Measurements from ENCODE around the gene COL24A1.

COL24A1 gene

GRCh38 chr1:86156566-86157455 lies at the start of gene COL24A1:
Gene COL24A1 (minus strand): TSS chr1:86156772. CDS start chr1:86156396, 376 bp downstream.
- DNase-seq: peak; percentile 25

- no peak for DNase-seq
These were observed 49.2 kb upstream of the COL24A1 start for GRCh38 chr1:86205741-86206140.

DNA sequence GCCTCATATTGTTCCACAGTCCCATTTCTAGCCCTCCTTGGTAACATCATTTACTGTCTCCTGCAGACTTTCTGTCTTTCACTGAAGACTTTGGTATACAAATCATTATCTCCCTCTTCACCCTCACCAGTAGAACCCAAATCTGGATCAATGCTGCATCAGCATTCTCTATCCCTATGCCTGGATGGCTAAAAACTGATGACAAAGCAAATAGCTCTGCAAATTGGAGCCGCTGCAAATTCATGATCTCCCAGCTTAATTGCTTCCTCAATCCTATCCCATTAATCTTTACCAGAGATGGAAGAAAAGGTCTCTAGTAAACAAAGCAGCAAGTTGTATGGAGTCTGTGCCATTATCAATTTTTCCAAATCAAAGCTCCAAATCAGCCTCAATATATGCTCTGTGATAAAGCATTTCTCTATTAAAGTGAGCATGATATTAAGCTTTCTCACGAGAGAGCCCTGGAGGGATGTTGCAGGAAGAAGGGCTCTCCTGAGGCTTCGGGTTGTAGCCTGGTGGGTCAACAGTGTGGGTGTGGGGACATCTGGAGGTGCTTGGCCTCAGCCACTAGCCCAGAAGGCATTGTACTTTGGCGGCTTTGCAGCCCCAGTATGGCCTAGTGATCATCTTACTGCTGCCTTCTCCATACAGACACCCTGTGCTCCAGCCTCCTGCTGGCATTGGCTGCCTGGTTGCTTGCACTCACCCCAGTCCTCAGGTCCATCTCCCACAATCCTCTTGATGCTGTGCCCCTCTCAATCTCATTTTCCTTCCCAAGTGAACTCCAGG lies 46.2 kb upstream of the COL24A1 start:
- no peak for DNase-seq

DNA sequence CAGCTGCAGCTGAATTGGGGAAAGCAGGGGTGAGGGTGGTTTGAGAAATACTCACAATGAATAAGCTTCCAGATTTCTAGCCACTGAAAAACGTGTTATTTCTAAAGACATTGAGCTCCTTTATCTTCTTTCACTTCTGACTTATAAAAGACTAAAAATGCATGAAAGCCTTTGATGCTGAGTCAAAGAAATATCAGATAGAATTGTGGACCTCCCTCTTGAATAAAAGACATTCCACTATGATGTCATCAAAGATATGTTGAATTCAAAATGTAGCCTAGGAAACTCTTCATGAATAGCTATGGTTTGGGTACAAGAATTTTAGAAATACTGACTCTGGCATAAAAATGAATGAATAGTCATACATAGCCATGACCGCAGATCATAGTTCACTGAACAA lies 44.7 kb upstream of the COL24A1 start:
- DNase-seq: no peak

DNA sequence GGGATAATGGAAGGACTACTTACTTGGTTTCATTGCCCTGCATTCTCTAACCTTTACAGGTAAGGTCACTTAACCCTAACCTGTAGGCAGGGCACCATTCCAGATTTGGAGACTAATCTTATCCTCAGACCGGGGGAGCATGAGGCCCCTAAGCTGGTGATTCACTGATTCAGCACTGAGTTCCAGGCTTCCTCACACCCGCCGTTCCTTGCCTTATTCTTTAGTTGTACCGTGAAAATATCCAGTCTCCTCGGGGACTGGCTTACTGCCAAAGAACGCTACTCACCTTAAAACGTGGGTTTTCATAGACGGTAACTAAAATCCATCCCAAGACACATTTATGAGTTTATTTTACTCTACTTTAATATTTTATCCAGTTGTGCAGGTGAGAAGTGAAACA lies 44.3 kb upstream of the COL24A1 start:
- DNase-seq: no peak

GRCh38 chr1:86197206-86197855 lies 40.8 kb upstream of the COL24A1 start:
- no peak for DNase-seq

GRCh38 chr1:86195281-86195680 lies 38.7 kb upstream of the COL24A1 start:
- no peak for DNase-seq

DNA sequence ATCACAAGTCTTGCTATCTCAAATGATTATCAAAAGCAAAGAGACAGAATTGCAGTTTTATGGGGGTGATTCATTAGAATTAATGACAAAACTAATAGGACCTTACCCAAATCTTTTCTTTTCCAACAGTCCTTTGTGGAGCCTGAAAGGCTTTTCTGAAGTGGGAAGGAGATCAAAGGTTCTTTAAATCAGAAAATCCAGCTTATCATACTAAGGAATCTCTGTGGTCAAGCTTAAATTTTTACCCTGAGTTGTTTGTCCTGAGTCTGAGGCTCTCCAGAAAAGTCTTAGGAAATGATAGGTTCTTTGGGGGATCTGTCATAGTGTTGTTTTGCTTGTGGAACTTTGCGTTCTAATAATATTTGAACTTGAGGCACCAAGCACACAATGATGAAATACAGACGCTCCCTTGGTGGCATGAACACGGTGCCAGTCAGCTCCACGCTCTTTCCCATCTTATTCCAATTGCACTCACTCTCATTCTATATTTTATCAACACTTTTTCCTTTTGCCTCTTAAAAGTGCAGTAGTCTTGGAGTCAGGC lies 38.0 kb upstream of the COL24A1 start:
- DNase-seq: no peak

- DNase-seq: no peak
These were observed 35.8 kb upstream of the COL24A1 start for GRCh38 chr1:86192417-86192816.

GRCh38 chr1:86191958-86192357 lies 35.4 kb upstream of the COL24A1 start:
- DNase-seq: no peak

DNA sequence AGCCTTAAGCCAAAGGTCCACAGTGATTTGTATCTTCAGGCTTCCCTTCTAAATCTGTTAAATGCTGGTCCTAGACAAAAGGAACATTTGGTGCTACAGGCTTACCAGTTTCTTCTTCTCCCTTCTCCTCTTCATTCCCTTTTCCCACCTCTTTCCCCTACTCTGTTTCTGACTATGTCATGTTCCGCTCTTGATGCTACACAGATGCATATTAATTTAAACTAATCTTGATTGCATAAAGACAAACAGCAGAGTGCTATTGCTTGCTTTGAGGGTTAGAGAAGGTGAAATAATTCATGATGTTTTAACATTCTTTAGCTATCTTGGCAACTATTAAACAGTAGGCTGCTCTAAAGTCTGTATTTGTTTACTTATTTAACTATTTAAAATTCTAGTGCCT lies 34.3 kb upstream of the COL24A1 start:
- DNase-seq: no peak

DNA sequence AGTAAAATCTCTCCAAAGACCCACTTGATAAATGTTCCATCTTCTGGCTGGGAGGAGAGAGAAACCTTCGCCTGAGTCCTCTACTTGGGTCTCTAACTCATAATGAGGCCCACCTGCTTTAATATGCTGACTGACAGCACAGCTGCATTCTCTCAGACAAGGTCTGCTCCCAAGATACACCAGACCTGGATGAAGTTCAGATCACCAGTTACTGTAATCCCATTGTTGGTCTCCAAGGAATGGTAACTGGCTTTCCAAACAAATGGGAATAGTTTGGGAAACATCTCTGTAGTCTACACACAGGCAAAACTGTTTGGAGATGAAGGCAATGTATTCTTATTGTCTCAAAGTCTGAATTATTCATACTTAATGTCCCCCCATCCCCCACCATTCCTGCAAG lies 27.9 kb upstream of the COL24A1 start:
- DNase-seq: no peak

DNA sequence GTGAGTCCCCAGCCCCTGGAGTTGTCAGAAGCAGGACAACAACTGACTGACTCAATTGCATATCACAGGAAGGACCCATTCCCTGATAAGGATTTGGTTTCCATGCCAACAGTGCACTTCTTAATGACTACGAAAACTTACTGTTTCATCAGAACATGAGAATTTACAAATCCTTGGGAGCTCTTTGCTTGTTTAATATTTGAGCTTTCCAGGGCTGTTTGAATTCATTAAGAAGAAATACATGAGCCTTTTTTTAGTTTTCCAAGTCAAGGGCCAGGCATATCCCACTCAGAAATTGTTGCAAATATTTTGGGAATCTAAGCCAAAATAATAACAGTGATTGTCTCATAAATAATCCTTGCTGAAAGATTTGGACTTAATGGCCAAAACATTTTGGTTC lies 27.2 kb upstream of the COL24A1 start:
- no peak for DNase-seq

GRCh38 chr1:86176226-86176625 lies 19.7 kb upstream of the COL24A1 start:
- no peak for DNase-seq

- DNase-seq: no peak
These were observed 19.2 kb upstream of the COL24A1 start for GRCh38 chr1:86175756-86176155.

DNA sequence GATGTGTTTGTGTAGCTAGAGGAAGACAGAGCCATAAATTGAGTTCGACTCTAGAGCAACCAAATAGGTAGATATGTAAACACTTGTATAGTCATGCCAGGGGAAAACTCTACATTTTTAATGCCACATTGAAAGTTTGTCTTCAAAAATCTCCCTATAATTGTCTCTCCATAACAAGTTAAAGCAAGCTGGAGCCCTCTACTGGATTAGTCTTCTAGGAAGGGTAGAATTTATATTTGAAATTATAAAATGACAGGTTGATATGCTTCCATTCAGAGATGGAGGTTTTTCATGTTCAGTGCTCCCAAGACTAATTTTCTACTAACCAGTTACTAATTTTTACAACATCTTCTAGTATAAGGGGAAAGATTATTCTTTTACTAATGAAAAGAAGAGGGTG lies 13.1 kb upstream of the COL24A1 start:
- DNase-seq: no peak

- DNase-seq: no peak
These were observed 3.2 kb upstream of the COL24A1 start for GRCh38 chr1:86159800-86160199.

- DNase-seq: no peak
These were observed 586 bp downstream of the COL24A1 start for GRCh38 chr1:86155807-86156565.

DNA sequence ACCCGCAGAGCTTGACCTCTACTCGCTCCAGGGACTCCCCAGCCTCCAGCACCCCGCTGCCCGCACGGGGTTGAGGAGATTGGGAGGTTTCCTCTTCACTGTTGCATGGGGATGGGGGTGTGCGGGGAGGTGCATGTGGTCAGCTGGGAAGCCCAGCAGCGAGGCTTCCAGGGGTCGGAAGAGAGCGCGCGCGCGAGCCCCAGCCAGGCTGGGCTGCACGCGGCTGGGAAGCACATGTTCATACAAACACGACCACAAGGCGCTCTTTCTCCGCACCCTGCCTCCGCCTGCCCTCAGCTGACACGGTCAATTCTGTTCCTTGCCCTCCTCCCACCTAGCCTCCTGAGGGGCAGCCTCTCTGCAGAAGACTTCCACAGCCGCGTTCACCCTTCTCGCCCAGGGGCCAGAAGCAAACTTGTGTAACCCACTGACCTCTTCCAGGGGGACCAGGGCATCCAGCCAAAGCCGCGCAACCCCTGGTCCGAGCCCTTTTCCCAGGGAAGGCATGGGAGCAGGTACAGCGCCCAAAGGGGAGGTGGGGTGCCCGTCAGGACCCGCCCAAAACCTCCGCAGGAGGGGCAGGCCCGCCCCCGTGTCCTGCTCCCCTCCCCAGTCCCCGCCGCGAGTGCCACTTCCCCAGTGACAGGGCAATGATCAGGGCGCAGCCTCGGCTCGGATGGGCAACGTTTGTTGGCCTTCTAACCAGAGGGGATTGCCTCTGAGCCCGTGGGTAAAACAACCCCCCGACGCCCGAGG lies 1.3 kb downstream of the COL24A1 start:
- no peak for DNase-seq

- DNase-seq: no peak
These were observed 2.0 kb downstream of the COL24A1 start for GRCh38 chr1:86154571-86155050.

DNA sequence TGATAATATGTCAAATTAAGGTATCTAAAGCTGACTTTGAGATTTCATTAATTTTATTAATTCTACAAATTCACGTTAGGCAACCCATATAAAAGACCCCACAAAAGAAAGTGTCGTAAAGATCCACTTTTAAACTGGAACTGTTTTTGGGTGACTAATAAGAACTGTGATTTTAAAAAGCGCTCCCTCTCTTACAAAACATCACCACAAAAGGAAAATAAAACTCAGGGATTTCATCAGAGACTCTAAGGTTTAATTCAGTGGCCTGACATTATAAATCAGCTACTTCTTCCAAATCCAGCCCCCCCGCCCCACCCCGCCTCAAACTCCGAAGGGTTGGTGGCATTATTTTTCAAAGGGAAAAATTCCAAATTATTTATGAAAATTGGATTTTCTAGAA lies 2.7 kb downstream of the COL24A1 start:
- DNase-seq: no peak

DNA sequence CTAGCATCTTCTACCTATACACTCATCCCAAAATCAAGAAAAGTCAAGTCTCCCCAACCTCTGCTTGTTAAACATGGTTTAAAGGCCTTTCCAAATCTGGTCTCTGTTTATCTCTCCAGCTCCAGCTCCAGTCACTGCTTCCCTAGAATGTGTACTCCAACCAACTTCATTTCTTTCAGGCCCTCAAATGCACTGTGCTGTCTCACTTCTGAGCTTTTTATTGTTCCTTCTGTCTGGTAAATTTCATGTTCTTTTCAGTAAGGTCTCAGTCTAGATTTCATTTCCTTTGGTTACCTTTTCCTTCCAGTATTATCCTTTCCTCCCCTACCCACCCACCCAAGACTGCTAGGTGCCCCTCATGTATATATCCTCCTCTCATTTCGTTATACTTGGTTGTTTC lies 3.7 kb downstream of the COL24A1 start:
- DNase-seq: no peak
